Measurements from ENCODE around the gene ATRX.
"Not testable (repeated sequence)": the region's sequence is repeated elsewhere in the genome, so short reads cannot be mapped to it uniquely, and the experiment has no call there.

Gene ATRX

GRCh38 chrX:77693594-77693993 lies 92.4 kb downstream of the ATRX start:
- no peak for TF ChIP-seq CTCF (IDR thresholded peaks at IDR 0.05; ENCODE audit: control extremely low read depth, extremely low read depth, low read depth, missing control alignments)
- peak; percentile 5 for DNase-seq (ENCODE audit: extremely low spot score)
- CTCF ChIA-PET = interaction anchor here (0.6 kb wide), 1 partner anchor 336 kb away, joined by 3 read pairs; no protein-coding TSS in a partner anchor
- POLR2A ChIA-PET = no interaction called here

- ChIA-PET CTCF (no interaction called here), POLR2A (no interaction called here)
- no peak for TF ChIP-seq CTCF (IDR thresholded peaks at IDR 0.05; ENCODE audit: control extremely low read depth, extremely low read depth, low read depth, missing control alignments)
- DNase-seq (ENCODE audit: extremely low spot score) = no peak
Measured at GRCh38 chrX:77691916-77692315, 94.1 kb downstream of the ATRX start.

- POLR2A ChIA-PET = no interaction called here
- DNase-seq (ENCODE audit: extremely low spot score) = no peak
- TF ChIP-seq CTCF (IDR thresholded peaks at IDR 0.05; ENCODE audit: control extremely low read depth, extremely low read depth, low read depth, missing control alignments) = no peak
- CTCF ChIA-PET = no interaction called here
Measured at GRCh38 chrX:77689376-77689775, 96.6 kb downstream of the ATRX start.

- DNase-seq (ENCODE audit: extremely low spot score); CTCF ChIA-PET; POLR2A ChIA-PET: not testable (repeated sequence)
Measured at GRCh38 chrX:77685683-77686082, 100.3 kb downstream of the ATRX start.

GRCh38 chrX:77679144-77679543 lies 106.9 kb downstream of the ATRX start:
- TF ChIP-seq CTCF (IDR thresholded peaks at IDR 0.05; ENCODE audit: control extremely low read depth, extremely low read depth, low read depth, missing control alignments) = no peak
- DNase-seq (ENCODE audit: extremely low spot score) = no peak
- ChIA-PET CTCF (no interaction called here), POLR2A (no interaction called here)

DNA sequence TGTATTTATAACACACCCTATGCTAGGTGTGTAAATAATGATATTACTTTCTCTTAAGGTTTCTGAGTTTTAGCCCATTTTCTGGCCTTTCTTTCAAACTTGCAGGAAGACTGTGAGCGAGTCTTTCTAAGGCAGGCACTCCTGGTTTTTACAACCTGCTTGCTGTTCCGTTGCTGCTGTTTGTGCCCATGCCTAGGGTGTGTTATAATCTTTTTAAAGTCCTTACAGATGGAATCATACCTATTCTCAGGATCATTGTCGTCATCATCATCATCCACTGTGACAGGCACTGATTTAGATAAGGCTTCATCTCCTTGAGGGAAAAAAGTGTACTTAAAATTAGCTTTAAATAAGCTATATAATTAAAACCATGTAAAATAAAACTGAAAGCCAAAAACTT lies 110.0 kb downstream of the ATRX start:
- no peak for TF ChIP-seq CTCF (IDR thresholded peaks at IDR 0.05; ENCODE audit: control extremely low read depth, extremely low read depth, low read depth, missing control alignments)
- CTCF ChIA-PET = no interaction called here
- no peak for DNase-seq (ENCODE audit: extremely low spot score)
- POLR2A ChIA-PET = no interaction called here

GRCh38 chrX:77668391-77669237 lies 117.4 kb downstream of the ATRX start:
- CTCF ChIA-PET = no interaction called here
- POLR2A ChIA-PET = no interaction called here
- TF ChIP-seq CTCF (IDR thresholded peaks at IDR 0.05; ENCODE audit: control extremely low read depth, extremely low read depth, low read depth, missing control alignments) = no peak
- DNase-seq (ENCODE audit: extremely low spot score) = no peak
